GM18907 (cell line): ENCODE data around the gene KCNC2.

Source experiments
- ATAC-seq: cut with Tn5 transposase; IDR thresholded peaks from one replicate; pipeline ENCODE4 v1.9.1; 2021; ENCODE audit warnings: mild to moderate bottlenecking, moderate library complexity; ENCODE audit not compliant: unreplicated experiment

KCNC2 gene

GRCh38 chr12:75065482-75065881 is 144.2 kb downstream of the KCNC2 start:
- ATAC-seq: no peak

GRCh38 chr12:75062691-75063090 is 146.9 kb downstream of the KCNC2 start:
- ATAC-seq: no peak

- ATAC-seq: no peak
Observed at GRCh38 chr12:75058228-75058627, 151.4 kb downstream of the KCNC2 start.

GRCh38 chr12:75048767-75049166 is 160.9 kb downstream of the KCNC2 start:
- no peak for ATAC-seq

- ATAC-seq: no peak
Observed at GRCh38 chr12:75047885-75048525, 161.6 kb downstream of the KCNC2 start.

GRCh38 chr12:75042125-75042524 is 167.5 kb downstream of the KCNC2 start:
- no peak for ATAC-seq

GRCh38 chr12:75041472-75041871 is 168.2 kb downstream of the KCNC2 start:
- no peak for ATAC-seq

- no peak for ATAC-seq
Observed at GRCh38 chr12:75020068-75020557, 189.5 kb downstream of the KCNC2 start.

GRCh38 chr12:75011120-75011519 is 198.5 kb downstream of the KCNC2 start:
- no peak for ATAC-seq

- ATAC-seq: no peak
Observed at GRCh38 chr12:75007133-75007532, 202.5 kb downstream of the KCNC2 start.

- no peak for ATAC-seq
Observed at GRCh38 chr12:75000120-75000519, 209.5 kb downstream of the KCNC2 start.

GRCh38 chr12:74999474-74999873 is 210.2 kb downstream of the KCNC2 start:
- no peak for ATAC-seq
